Measurements from ENCODE around the gene COL6A5.

Gene COL6A5

GRCh38 chr3:130516645-130517512, 171.4 kb downstream of the COL6A5 start, which contains the start of gene COL6A6:
Gene COL6A6, plus strand, starts transcription at chr3:130517177. Its CDS starts 43,188 bp downstream, at chr3:130560365.
- DNase-seq (ENCODE audit: low spot score) (no peak), FAIRE-seq (no peak)

- no peak for FAIRE-seq
These were observed 172.1 kb downstream of the COL6A5 start for GRCh38 chr3:130517602-130518001.

DNA sequence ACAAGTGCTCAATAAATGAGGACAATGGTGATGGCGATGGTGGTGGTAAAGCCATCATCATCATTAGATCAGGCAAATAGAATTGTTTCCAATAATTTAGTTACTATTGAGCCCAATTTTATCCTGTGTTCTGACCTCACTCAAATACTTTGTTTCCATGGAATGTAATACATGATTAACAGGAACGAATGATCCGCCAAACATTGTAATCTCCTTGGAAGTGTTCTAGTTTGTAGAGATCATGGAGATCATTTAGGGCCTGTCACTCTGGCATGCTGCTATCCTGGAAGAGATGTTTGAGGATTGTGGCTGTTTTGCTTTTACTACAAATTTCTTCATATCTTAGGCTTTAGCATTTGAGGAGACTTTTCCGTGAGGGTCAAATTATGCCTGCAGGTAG, 174.3 kb downstream of the COL6A5 start:
- FAIRE-seq, result no peak
- DNase-seq (ENCODE audit: low spot score), result no peak

More at GRCh38 chr3:130517602-130518001, 172.1 kb downstream of the COL6A5 start:
- DNase-seq (ENCODE audit: low spot score), result no peak

DNA sequence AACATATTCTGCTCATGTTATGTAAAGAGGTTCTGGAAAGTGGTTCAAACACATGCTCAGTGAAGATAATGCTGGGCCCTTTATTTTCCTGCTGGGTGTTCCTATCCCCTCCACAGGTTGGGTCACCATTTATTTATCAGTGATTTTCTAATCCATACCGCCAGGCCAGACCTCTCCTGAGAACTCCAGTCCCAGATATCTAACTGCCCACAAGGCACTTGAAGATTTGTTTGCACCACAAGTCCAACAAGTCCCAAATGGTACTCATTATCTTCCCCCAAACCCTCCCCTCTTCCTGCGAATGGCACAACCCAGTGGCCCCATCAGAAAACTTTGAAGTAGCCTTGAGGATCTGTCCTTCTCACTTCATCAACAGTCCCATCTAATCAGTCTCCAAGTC, 176.9 kb downstream of the COL6A5 start:
- FAIRE-seq, result no peak
- no peak for DNase-seq (ENCODE audit: low spot score)

- no peak for FAIRE-seq
These were observed 182.0 kb downstream of the COL6A5 start for GRCh38 chr3:130527426-130527825.

DNA sequence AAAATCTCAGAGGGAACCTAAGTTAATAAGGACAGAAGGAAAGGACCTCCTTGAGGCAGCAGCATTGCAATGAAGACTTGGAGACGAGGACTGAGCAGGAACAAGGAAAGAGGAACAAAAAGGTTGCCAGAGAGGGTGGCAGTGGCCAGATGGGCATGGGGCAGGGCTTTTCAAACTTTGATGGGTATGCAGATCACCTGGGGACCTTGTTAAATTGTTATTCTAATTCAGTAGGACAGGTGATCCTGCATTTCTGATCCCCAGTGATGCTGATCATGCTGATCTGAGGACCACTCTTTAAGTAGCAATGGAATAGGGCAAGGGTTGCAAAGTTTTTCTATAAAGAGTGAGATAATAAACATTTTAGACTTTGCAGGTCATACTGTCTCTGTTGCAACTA, 182.6 kb downstream of the COL6A5 start:
- DNase-seq (ENCODE audit: low spot score) (no peak), FAIRE-seq (no peak)

More at GRCh38 chr3:130527426-130527825, 182.0 kb downstream of the COL6A5 start:
- DNase-seq (ENCODE audit: low spot score), result no peak

DNA sequence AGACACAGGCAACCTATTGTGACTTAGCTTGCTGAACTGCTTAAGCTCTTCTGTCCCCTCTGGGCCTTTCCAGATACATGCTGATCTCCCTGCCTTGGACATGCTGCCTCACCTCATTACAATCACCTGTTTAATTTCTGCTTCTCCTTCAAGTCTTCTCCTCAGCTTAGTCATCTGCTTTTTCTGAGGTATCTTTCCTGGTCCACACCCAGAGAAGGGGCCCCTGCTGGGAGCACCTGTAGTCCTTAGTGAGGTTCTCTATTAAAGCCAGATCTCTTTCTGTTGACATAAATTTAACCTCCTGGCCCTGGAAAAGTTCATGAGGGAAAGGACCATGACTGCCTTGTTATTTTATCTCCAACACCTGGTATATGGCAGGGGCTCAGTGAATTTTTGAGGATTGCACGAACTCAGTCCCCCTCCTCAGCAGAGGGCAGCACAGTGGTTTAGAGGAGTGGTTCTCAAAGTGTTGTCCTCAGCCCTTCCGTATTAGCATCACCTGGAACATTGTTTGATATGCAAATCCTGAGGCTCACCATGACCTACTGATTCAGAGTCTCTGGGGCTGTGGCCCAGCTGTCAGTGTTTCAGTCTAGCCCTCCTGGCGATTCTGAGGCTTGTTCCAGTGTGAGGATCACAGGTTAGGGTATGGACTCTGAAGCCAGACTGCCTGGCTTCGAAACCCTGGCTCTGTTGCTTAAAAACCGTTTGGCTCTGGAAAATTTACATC, 184.2 kb downstream of the COL6A5 start:
- DNase-seq (ENCODE audit: low spot score), result no peak
- FAIRE-seq, result no peak

DNA sequence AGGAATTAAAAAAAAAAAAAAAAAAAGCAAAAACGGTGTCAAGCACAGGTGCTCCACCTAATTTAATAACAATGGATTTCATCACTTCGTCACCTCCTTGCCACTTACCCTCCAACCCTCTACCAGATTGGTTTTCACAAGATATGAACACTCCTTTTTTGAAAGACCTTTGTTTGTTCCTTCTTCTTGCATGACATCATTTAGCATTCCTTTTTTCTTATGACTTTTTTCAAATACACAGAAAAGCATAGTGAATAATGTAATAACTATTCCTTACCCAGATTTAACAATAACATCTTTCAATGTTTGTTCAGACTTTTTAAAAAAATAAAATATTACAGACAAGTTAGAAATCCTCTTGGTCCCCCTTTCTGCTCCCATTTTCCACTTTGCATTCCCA, 187.8 kb downstream of the COL6A5 start:
- DNase-seq (ENCODE audit: low spot score) (no peak), FAIRE-seq (no peak)
